Measurements from ENCODE around the gene LYZL2. TPM values are rescaled to one million over a fixed set of nuclear protein-coding genes. Genes with fewer than 3 reads are reported as not detected.

LYZL2 gene
- total RNA-seq, 4 donors from 2014 or later = not detected

DNA sequence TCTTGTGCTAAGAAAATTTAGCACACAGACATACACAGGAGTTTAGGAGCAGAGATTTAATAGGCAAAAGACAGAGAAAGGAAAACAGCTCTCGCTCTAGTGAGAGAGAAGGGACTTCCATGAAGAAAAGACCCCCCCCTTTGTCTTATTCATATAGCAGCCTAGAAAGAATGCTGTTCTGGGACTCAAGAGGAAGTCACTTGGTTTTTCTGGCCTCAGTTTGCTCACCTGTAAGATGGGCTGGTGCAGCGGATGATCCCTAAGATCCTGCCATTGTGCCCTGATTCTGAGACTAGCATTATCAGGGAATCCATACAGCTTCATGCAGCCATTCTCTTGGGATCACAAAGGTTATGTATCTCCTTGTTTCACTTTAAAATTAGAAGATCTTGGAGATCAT lies 42.7 kb downstream of the LYZL2 start:
- Histone ChIP-seq H3K4me1 (peaks cover 0 to 18% (median 10%) of the 10 kb centered on the region in 4 donors), H3K36me3 (no peaks in the 10 kb centered on the region), H3K27me3 (no peaks in the 10 kb centered on the region), H3K9me3 (no peaks in the 10 kb centered on the region), H3K4me3 (no peak overlapping the region), H3K27ac (no peak overlapping the region)
- WGBS, 2 donors = 97% methylated on average over 2 of the region's 2 CpGs
- no peak for DNase-seq (ENCODE audit: low spot score in 2 of 2)
- TF ChIP-seq, protein P1, sequence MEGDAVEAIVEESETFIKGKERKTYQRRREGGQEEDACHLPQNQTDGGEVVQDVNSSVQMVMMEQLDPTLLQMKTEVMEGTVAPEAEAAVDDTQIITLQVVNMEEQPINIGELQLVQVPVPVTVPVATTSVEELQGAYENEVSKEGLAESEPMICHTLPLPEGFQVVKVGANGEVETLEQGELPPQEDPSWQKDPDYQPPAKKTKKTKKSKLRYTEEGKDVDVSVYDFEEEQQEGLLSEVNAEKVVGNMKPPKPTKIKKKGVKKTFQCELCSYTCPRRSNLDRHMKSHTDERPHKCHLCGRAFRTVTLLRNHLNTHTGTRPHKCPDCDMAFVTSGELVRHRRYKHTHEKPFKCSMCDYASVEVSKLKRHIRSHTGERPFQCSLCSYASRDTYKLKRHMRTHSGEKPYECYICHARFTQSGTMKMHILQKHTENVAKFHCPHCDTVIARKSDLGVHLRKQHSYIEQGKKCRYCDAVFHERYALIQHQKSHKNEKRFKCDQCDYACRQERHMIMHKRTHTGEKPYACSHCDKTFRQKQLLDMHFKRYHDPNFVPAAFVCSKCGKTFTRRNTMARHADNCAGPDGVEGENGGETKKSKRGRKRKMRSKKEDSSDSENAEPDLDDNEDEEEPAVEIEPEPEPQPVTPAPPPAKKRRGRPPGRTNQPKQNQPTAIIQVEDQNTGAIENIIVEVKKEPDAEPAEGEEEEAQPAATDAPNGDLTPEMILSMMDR (IDR thresholded peaks at IDR 0.05) = no peak
- TF ChIP-seq EP300 (IDR thresholded peaks at IDR 0.05) (no peak), POLR2A (IDR thresholded peaks at IDR 0.05) (no peak)

DNA sequence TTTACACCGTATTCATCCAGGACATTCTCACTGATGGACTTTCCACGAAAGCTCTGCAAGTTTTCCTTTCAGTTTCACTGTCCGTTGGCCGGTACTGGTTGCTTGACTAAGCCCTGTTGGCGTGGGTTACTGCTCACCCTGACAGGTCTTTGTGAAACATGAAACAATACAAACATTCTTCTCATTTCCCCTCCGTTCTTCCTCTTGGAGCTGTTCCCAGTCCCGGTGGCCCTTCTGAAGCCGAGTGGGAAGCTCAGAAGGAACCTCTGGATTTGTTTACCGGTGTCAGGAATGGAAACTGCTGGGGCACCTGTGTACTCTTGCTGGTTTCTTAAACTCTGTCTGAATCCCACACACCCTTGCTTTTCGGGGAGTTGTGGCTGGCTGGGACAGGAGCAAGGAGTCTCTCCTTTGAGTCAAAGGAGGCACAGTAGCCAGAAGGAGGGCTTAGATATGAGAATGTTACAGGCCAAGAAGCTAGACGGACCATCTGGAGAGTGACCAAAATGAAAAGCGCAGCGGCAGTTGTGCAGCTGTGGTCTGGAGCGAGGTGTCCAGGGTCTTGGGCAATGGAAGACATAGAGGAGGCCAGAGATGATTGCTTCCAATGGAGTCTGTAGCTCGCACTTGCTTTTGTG lies 45.7 kb downstream of the LYZL2 start:
- Histone ChIP-seq H3K4me1 (peaks cover 0 to 22% (median 10%) of the 10 kb centered on the region in 4 donors), H3K9me3 (no peaks in the 10 kb centered on the region), H3K36me3 (no peaks in the 10 kb centered on the region), H3K4me3 (peak overlapping the region in 3 of 4 donors; percentile 27 to 43 (median 37)), H3K27me3 (no peaks in the 10 kb centered on the region), H3K27ac (peak overlapping the region in 3 of 4 donors; percentile 64 to 80 (median 80))
- DNase-seq (ENCODE audit: low spot score in 2 of 2) = peak; percentile 22 to 64
- 30 to 34% methylated on average over 14 to 15 of the region's 15 CpGs for WGBS, 2 donors
- peak in 1 of 2 donors; percentile 55 for TF ChIP-seq EP300 (IDR thresholded peaks at IDR 0.05)
- no peak for TF ChIP-seq POLR2A (IDR thresholded peaks at IDR 0.05)

DNA sequence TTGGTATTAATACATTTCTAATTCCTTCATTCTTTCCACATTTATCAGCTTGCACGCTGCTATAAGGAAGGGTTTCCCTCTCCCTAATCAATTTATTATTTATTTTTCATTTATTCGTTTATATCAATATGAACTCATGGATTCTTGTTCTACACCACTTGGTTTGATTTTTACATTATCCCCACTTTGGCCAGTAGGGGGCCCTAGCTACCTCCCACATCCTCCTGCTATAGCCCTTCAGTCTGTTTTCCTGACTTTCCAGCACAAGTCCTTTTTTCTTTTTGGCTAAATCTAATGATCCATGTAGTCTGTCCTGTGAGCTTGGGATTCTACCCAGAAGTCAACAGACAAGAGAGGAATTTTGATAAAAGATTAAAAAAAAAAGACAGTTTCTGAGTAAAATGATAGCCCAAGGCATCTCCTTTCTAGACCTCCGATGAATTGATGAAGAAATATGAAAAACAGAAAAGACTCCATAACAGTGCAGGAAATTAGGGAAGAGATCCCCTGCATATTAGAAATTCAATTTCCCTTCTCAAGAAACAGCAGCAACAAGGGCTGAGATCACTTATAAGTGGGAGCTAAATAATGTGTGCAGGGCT lies 47.7 kb downstream of the LYZL2 start:
- WGBS, 2 donors = 42 to 45% methylated on average over 3 of the region's 3 CpGs
- TF ChIP-seq EP300 (IDR thresholded peaks at IDR 0.05) (no peak), POLR2A (IDR thresholded peaks at IDR 0.05) (no peak)
- TF ChIP-seq, protein P1 (IDR thresholded peaks at IDR 0.05) = peak; percentile 37 to 69 (median 48)
- no peaks in the 10 kb centered on the region for H3K27me3 ChIP-seq
- H3K9me3 ChIP-seq = no peaks in the 10 kb centered on the region
- no peaks in the 10 kb centered on the region for H3K36me3 ChIP-seq
- H3K4me3 ChIP-seq = no peak overlapping the region
- no peak overlapping the region for H3K27ac ChIP-seq
- DNase-seq (ENCODE audit: low spot score in 2 of 2) = peak in 1 of 2 donors; percentile 28
- peaks cover 0 to 22% (median 6%) of the 10 kb centered on the region in 4 donors for H3K4me1 ChIP-seq

DNA sequence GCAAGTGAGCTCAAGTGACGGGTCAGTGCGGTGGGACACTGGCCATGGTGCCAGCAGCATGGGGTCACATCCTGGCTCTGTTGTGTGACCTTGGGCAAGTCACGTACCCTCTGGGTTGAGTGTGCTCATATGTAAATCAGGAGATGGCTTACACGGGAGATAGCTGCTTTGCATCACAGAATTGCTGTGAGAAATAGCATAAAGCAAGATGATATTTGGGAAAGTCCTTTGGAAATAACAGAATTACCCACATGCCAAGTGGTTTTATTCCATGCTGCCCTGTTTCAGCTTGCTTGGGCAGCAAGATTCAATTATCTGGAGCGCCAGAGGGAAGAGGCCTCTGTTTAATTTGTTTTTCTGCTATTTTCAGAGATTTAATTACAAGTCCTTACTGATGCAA lies 48.9 kb downstream of the LYZL2 start:
- WGBS, 2 donors = 90 to 92% methylated on average over 5 of the region's 5 CpGs
- H3K27me3 ChIP-seq = no peaks in the 10 kb centered on the region

DNA sequence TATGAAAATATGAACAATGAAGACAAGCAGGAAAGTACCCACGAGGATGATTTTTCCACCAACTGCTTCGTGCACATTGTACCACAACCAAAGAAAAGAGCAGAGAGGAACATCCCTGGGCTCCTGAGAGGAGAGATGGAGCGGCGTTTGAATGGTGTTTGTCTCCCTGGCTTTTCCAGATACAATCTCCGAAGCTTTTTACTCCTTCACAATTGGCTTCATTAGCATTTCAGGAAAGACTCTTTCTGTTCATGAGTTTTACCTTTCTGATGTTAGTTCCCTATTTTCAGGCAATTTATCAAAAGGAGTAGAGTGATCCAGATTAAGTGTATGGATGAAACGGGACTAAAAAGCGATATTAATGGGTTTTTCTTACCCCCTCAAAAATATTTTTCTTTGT lies 49.3 kb downstream of the LYZL2 start:
- Histone ChIP-seq H3K36me3 (no peaks in the 10 kb centered on the region), H3K4me3 (no peak overlapping the region), H3K27me3 (no peaks in the 10 kb centered on the region), H3K4me1 (peaks cover 0 to 22% (median 6%) of the 10 kb centered on the region in 4 donors), H3K27ac (no peak overlapping the region), H3K9me3 (no peaks in the 10 kb centered on the region)
- DNase-seq (ENCODE audit: low spot score in 2 of 2) = no peak
- 86 to 90% methylated on average over 7 of the region's 7 CpGs for WGBS, 2 donors
- TF ChIP-seq, protein P1 (IDR thresholded peaks at IDR 0.05) = no peak
- TF ChIP-seq EP300 (IDR thresholded peaks at IDR 0.05) (no peak), POLR2A (IDR thresholded peaks at IDR 0.05) (no peak)

More for the DNA sequence above, 48.9 kb downstream of the LYZL2 start:
- TF ChIP-seq POLR2A (IDR thresholded peaks at IDR 0.05) (no peak), EP300 (IDR thresholded peaks at IDR 0.05) (no peak)
- TF ChIP-seq, protein P1 (IDR thresholded peaks at IDR 0.05) = no peak
- no peak overlapping the region for H3K27ac ChIP-seq
- H3K9me3 ChIP-seq = no peaks in the 10 kb centered on the region
- peaks cover 0 to 22% (median 6%) of the 10 kb centered on the region in 4 donors for H3K4me1 ChIP-seq
- DNase-seq (ENCODE audit: low spot score in 2 of 2) = no peak
- no peak overlapping the region for H3K4me3 ChIP-seq
- H3K36me3 ChIP-seq = no peaks in the 10 kb centered on the region

Data from tibial nerve (tissue), 4 donors.